Pancreas (tissue), 10 donors: ENCODE measurements around the gene PP2D1. TPM values are rescaled to one million over a fixed set of nuclear protein-coding genes. Genes with fewer than 3 reads are reported as not detected.
A peak's percentile ranks its signal among the peaks of the same experiment; 100 is the strongest.

Source experiments
- ATAC-seq, 4 donors: fragments of 200-7000 bp; cut with Tn5 transposase; one replicate each; pipeline versions ENCODE4 v1.8.0 to v1.9.1; 2020; ENCODE audit warnings: mild to moderate bottlenecking in 4 of 4, moderate library complexity in 4 of 4
- DNase-seq, 6 donors: peaks; one replicate each; pipeline ENCODE4 v3.0.0-alpha.2; 2020
- FAIRE-seq: peaks from 2 replicates; lab custom pipeline; 2012; peaks lifted over from hg19 to GRCh38; lab: Jason Lieb, UNC
- H3K27ac ChIP-seq, 4 donors: fragments of 200-600 bp; sonication (generic); 1 replicate in 3 of 4; 2 replicates in 1 of 4; pipeline versions ENCODE4 v1.5.0 to v1.8.0; 2020
- H3K27me3 ChIP-seq, 4 donors: fragments of 200-600 bp; one replicate each; pipeline ENCODE4 v1.8.0; 2021
- H3K36me3 ChIP-seq, 3 donors: fragments of 200-600 bp; sonication (generic) in 1 of 3; one replicate each; pipeline versions ENCODE4 v1.5.0 to v1.8.0; 2020 to 2021
- H3K4me1 ChIP-seq, 3 donors: fragments of 200-600 bp; one replicate each; pipeline ENCODE4 v1.8.0; 2021
- H3K4me3 ChIP-seq, 4 donors: fragments of 200-600 bp; sonication (generic) in 2 of 4; one replicate each; pipeline versions ENCODE4 v1.5.0 to v1.8.0; 2020 to 2021
- H3K9me3 ChIP-seq, 4 donors: fragments of 200-600 bp; one replicate each; pipeline ENCODE4 v1.8.0; 2021
- WGBS, 2 donors: extraction: QIAGEN DNeasy Blood & Tissue Kit; methylation state at CpG; one replicate each; pipeline ENCODE4 v1.1.7; 2013; 5-methylcytosine and 5-hydroxymethylcytosine counted together
- intact Hi-C, 3 donors: fragments of 100-400 bp; cut with DNase I; formaldehyde crosslinking; loops; one replicate each; pipeline versions ENCODE4 v1.11.1 to v1.14.2; 2022
- polyA plus RNA-seq, 2 donors: library from polyadenylated mRNA; stranded (reverse); fragments of 200-250 nt; gene quantifications; one replicate each; pipeline ENCODE4 v1.2.3, GENCODE V29; 2013
- total RNA-seq, 6 donors: library from RNA; stranded (reverse); fragmentation: NEBNext Ultra II Directional in 4 of 6; extraction: Animal tissue kit (Norgen Biotek cat#: 25700) in 4 of 6; gene quantifications; one replicate each; pipeline versions ENCODE4 v1.2.1 to v1.2.4, GENCODE V29; 2021 to 2023
- TF ChIP-seq, protein P1 (sequence below), 4 donors: fragments of 200-600 bp; sonication (generic) in 3 of 4; IDR thresholded peaks; one replicate each; pipeline versions ENCODE4 v1.5.0 to v1.8.0; 2021; ENCODE audit warnings: antibody characterized with exemption in 4 of 4
- donor health status: healthy with polysubstance abuse.
- donor health status: DM: no; HTN: no; CAD: no; lungs with moderate emphysema.
- donor health status: DM: no; HTN: no; CAD: no.
- donor health status: control.
- donor health status: control.
- donor health status: Bipolar disorder and iron deficiency.
- donor health status: DM: yes; HTN: yes; CAD: no.
- donor health status: DM: no; HTN: no; CAD: no.
- donor health status: DM: no; HTN: no; CAD: no.
- donor health status: DM: yes; HTN: yes; CAD: no.

Gene PP2D1
- total and polyA plus RNA-seq, 8 donors, result not detected

DNA sequence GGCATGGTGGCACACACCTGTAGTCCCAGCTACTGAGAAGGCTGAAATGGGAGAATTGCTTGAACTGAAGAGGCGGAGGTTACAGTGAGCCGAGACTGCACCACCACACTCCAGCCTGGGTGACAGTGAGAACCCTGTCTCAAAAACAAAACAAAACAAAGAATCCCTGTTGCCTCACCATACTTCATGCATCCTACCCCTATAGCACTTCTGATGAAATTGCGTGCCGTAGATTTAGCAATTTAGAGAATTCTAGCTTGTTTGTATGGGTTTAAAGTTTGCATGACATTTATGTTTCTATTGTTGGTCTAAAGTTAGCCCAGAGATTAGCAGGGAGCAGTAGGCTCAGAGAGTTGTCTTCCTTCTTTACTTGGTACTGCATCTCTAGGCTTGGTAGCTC, 57.4 kb downstream of the PP2D1 start:
- no peak overlapping the region for H3K4me3 ChIP-seq
- TF ChIP-seq, protein P1, sequence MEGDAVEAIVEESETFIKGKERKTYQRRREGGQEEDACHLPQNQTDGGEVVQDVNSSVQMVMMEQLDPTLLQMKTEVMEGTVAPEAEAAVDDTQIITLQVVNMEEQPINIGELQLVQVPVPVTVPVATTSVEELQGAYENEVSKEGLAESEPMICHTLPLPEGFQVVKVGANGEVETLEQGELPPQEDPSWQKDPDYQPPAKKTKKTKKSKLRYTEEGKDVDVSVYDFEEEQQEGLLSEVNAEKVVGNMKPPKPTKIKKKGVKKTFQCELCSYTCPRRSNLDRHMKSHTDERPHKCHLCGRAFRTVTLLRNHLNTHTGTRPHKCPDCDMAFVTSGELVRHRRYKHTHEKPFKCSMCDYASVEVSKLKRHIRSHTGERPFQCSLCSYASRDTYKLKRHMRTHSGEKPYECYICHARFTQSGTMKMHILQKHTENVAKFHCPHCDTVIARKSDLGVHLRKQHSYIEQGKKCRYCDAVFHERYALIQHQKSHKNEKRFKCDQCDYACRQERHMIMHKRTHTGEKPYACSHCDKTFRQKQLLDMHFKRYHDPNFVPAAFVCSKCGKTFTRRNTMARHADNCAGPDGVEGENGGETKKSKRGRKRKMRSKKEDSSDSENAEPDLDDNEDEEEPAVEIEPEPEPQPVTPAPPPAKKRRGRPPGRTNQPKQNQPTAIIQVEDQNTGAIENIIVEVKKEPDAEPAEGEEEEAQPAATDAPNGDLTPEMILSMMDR (IDR thresholded peaks at IDR 0.05), result no peak
- H3K9me3 ChIP-seq, result no peaks in the 10 kb centered on the region
- no peaks in the 10 kb centered on the region for H3K27me3 ChIP-seq
- no peak overlapping the region for H3K27ac ChIP-seq
- peaks cover 6 to 12% (median 10%) of the 10 kb centered on the region in 3 donors for H3K4me1 ChIP-seq
- intact Hi-C loops, result no loop called here
- peaks cover 0 to 6% (median 3%) of the 10 kb centered on the region in 3 donors for H3K36me3 ChIP-seq
- ATAC-seq (no peak), FAIRE-seq (no peak), DNase-seq (no peak)
- 96 to 97% methylated on average over 4 of the region's 4 CpGs for WGBS, 2 donors

DNA sequence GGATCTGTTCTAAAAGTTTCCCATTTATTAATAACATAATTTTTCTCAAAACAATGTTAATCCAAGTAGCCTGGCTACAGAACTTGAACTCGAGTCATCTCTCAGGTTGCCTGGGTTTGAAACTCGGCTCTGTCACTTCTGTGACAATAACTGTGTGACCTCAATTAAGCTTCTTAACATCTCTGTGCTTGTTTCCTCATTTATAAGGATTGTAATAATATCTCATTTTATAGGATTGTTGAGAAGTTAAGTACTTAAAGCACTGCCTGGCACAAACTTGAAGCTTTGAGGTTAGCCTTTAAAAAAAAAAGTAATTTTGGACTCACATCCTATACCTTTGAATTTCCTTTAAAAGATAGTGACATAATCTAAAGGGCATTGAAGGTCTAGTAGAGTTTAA, 61.7 kb downstream of the PP2D1 start:
- FAIRE-seq, result no peak
- H3K4me3 ChIP-seq, result no peak overlapping the region
- intact Hi-C loops, result no loop called here

DNA sequence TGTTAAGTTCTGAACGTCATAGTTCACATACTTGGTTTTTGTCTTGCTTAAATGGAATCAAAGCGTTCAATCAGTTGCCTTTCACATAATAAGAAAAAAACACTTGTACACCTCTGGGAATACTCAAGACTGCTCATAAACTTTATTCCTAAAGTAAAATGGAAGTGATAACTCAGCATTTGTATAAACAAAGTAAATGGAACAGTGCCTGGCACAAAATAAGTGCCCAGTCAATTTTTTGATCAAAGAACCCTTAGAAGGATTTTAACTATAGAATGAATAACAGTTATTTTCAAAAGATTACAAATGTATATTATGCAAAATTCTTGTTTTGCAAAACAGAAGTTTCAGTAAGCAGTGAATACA, 63.9 kb downstream of the PP2D1 start:
- intact Hi-C loops, result no loop called here
- FAIRE-seq (no peak), ATAC-seq (no peak), DNase-seq (no peak)
- Histone ChIP-seq H3K4me3 (peak overlapping the region; percentile 81 to 99 (median 90)), H3K27ac (peak overlapping the region; percentile 92 to 100 (median 97)), H3K27me3 (no peaks in the 10 kb centered on the region), H3K4me1 (peaks cover 17 to 22% (median 22%) of the 10 kb centered on the region in 3 donors), H3K9me3 (no peaks in the 10 kb centered on the region), H3K36me3 (peaks cover 0 to 3% (median 0%) of the 10 kb centered on the region in 3 donors)
- TF ChIP-seq, protein P1 (IDR thresholded peaks at IDR 0.05), result no peak
- WGBS, 2 donors, result 0% methylated on average over 2 of the region's 2 CpGs

More for the DNA sequence above, 61.7 kb downstream of the PP2D1 start:
- Histone ChIP-seq H3K27ac (no peak overlapping the region), H3K36me3 (peaks cover 0 to 6% (median 3%) of the 10 kb centered on the region in 3 donors), H3K9me3 (no peaks in the 10 kb centered on the region), H3K4me1 (peaks cover 17 to 22% (median 22%) of the 10 kb centered on the region in 3 donors), H3K27me3 (no peaks in the 10 kb centered on the region)
- 81 to 88% methylated on average over 2 of the region's 2 CpGs for WGBS, 2 donors
- ATAC-seq, result no peak
- TF ChIP-seq, protein P1 (IDR thresholded peaks at IDR 0.05), result no peak
- no peak for DNase-seq

DNA sequence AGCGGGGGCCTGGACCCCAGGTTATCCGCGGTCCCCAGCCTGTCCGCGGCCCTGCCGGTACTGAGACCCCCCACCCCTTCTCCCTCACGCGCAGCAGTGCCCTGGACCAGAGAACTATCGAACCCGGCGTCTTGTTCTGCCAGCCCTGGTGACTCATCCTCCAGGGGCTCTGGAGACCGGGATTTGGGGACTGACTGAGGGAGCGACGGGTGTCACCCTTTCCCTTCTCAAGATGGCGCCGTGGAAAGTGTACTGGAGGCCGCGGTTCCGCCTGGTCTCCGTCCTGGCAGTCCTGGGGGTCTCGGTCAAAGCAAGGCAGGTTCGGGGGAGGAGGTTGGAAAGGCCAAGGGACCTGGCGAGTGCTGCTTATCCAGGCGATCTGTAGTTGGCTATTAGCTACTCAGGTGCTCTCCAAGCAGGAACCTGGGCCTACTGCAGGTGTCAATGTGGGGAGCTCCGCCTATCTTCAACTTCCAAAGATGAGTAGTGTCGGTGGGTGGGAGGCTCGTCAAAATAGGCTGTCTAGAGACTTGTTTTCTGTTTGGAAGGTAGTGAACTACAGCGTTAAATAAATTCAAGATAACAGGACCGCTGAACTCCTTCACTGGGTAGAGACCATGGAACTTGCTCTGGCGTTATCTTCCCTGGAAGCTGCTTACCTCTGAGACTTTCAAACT, 64.4 kb downstream of the PP2D1 start:
- peak; percentile 49 to 59 (median 54) for ATAC-seq
- intact Hi-C loops, result no loop called here

More for the DNA sequence above, 64.4 kb downstream of the PP2D1 start:
- H3K9me3 ChIP-seq, result no peaks in the 10 kb centered on the region
- peak overlapping the region; percentile 92 to 100 (median 97) for H3K27ac ChIP-seq
- DNase-seq (peak; percentile 33 to 80 (median 62)), FAIRE-seq (no peak)
- 0% methylated on average over 29 to 30 of the region's 30 CpGs for WGBS, 2 donors
- no peaks in the 10 kb centered on the region for H3K27me3 ChIP-seq
- H3K4me3 ChIP-seq, result peak overlapping the region; percentile 81 to 99 (median 90)
- TF ChIP-seq, protein P1 (IDR thresholded peaks at IDR 0.05), result no peak
- peaks cover 17 to 22% (median 22%) of the 10 kb centered on the region in 3 donors for H3K4me1 ChIP-seq
- H3K36me3 ChIP-seq, result peaks cover 0 to 3% (median 0%) of the 10 kb centered on the region in 3 donors
